NK-92 (cell line): ENCODE measurements around the gene PSEN1.
"Not testable (repeated sequence)": the region's sequence is repeated elsewhere in the genome, so short reads cannot be mapped to it uniquely, and the experiment has no call there.

Source experiments
- DNase-seq: peaks from one replicate; lab custom pipeline; 2025; ENCODE audit not compliant: unreplicated experiment; lab: John Stamatoyannopoulos, UW

Gene PSEN1

DNA sequence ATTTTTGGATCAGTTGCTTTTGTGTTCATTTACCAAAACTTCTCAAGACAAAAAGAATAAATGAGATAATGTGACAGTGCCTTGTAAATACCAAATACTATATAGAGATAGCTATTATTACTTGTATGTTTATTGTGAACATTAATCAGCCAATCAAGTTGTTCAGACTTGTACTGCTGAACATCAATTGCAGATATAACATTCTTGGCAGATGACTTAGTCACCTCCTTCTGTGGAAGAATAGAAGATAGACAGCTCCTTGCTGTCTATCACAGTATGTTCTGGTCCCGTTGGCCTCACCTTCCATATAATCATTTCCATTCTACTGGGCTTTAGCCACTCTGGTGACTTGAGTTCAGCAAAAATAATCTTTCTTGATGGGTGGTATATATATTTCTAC lies 30.1 kb downstream of the PSEN1 start:
- DNase-seq, result no peak

- DNase-seq, result no peak
Measured at GRCh38 chr14:73167727-73168126, 31.4 kb downstream of the PSEN1 start.

- no peak for DNase-seq
Measured at GRCh38 chr14:73168274-73168673, 32.0 kb downstream of the PSEN1 start.

GRCh38 chr14:73168691-73169090 lies 32.4 kb downstream of the PSEN1 start:
- DNase-seq, result no peak

GRCh38 chr14:73169855-73170254 lies 33.5 kb downstream of the PSEN1 start:
- not testable (repeated sequence) for DNase-seq

DNA sequence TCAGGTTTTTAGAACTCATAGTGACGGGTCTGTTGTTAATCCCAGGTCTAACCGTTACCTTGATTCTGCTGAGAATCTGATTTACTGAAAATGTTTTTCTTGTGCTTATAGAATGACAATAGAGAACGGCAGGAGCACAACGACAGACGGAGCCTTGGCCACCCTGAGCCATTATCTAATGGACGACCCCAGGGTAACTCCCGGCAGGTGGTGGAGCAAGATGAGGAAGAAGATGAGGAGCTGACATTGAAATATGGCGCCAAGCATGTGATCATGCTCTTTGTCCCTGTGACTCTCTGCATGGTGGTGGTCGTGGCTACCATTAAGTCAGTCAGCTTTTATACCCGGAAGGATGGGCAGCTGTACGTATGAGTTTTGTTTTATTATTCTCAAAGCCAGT lies 34.4 kb downstream of the PSEN1 start:
- no peak for DNase-seq

DNA sequence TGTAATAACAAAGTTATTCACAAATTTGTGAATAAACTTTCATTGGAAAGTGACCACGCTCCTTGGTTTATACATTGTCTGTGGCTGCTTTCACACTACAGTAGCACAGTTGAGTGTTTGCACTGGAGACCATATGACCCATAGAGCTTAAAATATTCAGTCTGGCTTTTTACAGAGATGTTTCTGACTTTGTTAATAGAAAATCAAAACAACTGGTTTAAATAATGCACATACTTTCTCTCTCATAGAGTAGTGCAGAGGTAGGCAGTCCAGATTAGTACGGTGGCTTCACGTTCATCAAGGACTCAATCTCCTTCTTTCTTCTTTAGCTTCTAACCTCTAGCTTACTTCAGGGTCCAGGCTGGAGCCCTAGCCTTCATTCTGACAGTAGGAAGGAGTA lies 36.2 kb downstream of the PSEN1 start:
- no peak for DNase-seq

GRCh38 chr14:73173092-73173735 lies 36.9 kb downstream of the PSEN1 start:
- DNase-seq, result no peak

GRCh38 chr14:73176685-73177084 lies 40.4 kb downstream of the PSEN1 start:
- DNase-seq, result no peak

DNA sequence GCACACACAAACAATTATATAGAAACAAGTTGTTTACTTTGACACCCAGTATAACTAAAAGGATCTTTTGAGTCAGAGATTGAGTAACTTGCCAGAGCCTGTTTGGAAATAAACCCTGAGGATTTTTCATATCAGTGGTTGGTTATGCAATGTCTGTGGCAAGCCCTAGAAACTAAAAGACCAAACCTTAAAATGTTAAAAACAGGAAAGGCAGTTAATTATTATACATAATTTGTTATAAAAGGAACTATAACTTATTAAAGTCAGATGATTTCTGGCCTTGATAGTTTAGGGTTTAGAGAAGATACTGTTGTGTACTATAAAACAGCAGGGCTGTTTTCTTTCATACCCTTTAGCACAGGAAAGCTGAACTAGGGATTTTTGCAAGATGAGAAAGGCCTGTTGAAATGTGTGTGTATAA lies 44.1 kb downstream of the PSEN1 start:
- no peak for DNase-seq

- DNase-seq, result not testable (repeated sequence)
Measured at GRCh38 chr14:73180969-73181368, 44.7 kb downstream of the PSEN1 start.

DNA sequence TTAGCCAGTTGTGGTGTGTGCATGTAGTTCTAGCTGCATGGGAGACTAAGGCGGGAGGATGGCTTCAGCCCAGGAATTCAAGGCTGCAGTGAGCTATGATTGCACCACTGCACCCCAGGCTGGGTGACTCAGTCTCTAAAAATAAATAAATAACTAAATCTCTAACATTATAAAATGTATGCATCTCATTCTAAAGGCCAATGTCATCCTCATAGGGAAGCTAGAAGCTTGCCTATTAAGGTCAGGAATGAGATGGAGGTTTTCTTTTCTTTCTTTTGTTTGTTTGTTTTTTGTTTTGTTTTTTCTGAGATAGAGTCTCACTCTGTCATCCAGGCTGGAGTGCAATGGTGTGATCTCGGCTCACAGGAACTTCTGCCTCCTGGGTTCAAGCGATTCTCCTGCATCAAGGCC lies 52.2 kb downstream of the PSEN1 start:
- no peak for DNase-seq

DNA sequence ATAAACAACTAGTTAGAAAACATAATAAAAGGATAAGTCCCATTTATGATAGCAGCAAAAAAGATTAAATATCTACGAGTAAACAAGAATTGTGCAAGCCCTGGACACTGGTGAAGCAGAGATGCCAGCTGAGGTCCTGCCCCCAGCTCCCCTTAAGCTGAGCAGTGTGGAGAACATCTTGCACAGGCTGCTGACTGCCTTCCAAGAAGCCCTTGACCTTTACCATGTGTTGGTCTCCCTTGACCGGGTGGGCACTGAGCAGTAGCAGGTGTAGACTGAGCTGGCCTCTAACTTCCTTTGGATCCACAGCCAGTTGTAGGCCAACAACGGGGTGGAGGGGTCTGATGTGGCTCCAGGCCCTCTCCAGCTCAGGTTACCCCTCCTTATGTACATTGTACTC lies 53.3 kb downstream of the PSEN1 start:
- DNase-seq, result no peak

GRCh38 chr14:73191441-73191840 lies 55.1 kb downstream of the PSEN1 start:
- no peak for DNase-seq

GRCh38 chr14:73194306-73194705 lies 58.0 kb downstream of the PSEN1 start:
- not testable (repeated sequence) for DNase-seq

DNA sequence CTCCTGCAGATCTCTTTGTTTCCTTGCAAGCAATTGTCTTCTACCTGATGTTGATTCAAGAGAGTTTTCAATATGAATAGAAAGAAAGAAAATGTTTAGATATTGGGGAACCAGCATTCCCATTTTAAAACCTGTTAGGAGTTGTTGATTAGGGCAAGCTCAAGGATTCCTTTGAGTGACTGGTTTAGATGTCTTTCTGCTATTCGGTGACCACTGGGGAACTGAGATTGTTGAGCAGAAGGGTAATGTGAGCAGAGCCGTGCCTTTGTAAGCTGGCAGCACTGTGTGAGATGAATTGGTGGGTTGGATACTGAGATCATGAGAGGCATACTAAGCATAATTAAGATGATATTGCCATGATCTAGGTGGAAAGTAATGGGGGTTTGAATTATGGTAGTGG lies 61.9 kb downstream of the PSEN1 start:
- DNase-seq, result no peak

DNA sequence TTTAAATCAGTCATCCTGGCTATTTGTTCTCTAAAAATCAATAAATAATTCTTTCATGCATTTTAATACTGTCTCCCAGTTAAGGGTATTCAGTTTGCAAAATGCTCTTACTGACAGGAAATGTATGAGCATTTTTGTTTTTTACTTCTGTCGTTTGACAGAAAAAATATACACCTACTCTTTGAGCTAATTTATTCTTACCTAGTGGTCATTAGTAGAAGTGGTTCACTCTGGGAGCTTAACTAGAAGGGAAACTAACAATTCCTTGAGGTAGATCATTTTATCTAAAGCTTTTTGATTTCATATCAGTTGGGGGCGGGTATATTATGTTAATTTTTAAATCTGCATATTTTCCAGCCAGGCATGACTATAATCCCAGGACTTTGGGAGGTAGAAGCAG lies 67.2 kb downstream of the PSEN1 start:
- no peak for DNase-seq

DNA sequence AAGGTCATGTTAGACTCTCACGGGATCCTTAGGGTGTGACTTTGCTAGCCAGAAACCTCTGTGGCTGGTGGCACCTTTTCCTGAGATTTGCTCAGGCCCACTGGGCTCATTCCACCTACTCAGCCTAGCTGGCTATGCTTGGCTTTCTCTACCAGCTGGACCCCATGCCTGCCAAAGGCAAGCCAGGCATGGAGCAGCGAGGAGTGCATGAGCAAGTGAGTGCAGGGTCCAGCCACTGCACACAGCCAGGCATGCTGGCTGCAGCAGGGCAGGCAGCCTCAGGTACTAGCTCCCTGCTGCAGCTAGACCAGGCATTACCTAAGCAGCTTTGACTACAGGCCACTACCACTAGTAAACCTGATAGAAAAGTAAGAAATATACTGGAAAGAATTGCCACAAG lies 71.3 kb downstream of the PSEN1 start:
- DNase-seq, result no peak

- no peak for DNase-seq
Measured at GRCh38 chr14:73208390-73208789, 72.1 kb downstream of the PSEN1 start.

DNA sequence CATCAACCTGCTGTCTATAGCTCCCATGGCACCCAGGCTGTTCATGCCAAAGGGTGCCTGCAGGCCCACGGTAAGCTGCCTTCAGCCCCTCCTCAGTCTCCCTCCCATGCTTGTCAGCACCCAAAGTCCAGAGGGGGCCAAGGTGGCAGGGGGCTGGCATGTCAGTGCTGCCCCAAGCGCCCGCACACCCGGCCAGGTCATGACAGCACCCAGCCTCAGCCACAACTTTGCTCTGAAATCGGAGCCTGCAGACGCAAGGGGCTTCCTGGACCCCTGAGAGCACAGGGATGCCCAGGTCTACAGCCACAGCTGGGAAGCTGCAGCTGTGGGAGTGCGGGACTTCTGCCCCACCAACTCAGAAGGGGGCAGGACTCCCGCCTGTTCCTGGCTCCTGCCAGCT lies 72.5 kb downstream of the PSEN1 start:
- DNase-seq, result no peak

- no peak for DNase-seq
Measured at GRCh38 chr14:73209953-73210352, 73.6 kb downstream of the PSEN1 start.

DNA sequence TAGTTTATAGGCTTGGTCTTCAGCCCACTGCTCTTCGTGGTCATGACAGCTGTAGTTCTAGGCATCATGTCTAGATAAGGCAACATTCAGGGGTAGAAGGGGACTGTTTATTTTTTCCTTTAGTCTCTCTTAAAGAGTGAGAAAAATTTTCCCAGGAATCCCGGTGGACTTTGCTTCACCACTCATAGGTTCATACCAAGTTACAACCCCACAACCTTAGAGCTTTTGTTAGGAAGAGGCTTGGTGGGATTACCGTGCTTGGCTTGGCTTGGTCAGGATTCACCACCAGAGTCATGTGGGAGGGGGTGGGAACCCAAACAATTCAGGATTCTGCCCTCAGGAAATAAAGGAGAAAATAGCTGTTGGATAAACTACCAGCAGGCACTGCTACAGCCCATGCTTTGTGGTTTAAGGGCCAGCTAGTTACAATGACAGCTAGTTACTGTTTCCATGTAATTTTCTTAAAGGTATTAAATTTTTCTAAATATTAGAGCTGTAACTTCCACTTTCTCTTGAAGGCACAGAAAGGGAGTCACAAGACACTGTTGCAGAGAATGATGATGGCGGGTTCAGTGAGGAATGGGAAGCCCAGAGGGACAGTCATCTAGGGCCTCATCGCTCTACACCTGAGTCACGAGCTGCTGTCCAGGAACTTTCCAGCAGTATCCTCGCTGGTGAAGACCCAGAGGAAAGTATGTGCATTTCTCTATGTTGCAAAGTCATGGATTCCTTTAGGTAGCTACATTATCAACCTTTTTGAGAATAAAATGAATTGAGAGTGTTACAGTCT lies 75.1 kb downstream of the PSEN1 start:
- no peak for DNase-seq

DNA sequence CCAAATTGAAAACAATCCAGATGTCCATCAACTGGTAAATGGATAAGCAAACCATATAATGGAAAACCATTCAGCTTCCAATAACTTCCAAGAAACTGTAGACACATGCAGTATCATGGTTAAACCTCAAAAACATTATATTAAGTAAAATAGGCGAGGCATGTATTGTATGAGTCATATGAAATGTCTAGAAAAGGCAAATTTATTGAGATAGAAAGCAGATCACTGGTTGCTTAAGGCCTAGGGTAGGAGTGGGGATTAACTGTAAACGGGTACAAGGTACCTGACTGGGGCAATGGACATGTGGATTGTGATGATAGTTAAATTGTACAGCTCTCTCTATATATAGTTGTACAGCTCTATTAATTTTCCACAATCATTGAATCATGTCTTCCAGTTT lies 79.7 kb downstream of the PSEN1 start:
- DNase-seq, result no peak
